Stimulated activated effector memory CD8-positive, alpha-beta T cell treated with anti-CD3 and anti-CD28 coated beads, Interleukin-12 subunit alpha, Interleukin-12 subunit beta, amount 100 ng/mL, for 72 hours (primary cell): ENCODE results near the gene FCN2.

Source experiments
- ATAC-seq: fragments of 150-1000 bp; cut with Tn5 transposase; 2 replicates; pipeline ENCODE4 v1.10.0; 2021
- DNase-seq, 2 donors: peaks; one replicate each; pipeline ENCODE4 v3.0.0; 2021 to 2022; ENCODE audit warnings: low spot score in 2 of 2
- H3K27ac Mint-ChIP-seq: one replicate; pipeline ENCODE4 v1.8.0; 2022; ENCODE audit warnings: mild to moderate bottlenecking, mixed read lengths
- H3K36me3 Mint-ChIP-seq: one replicate; pipeline ENCODE4 v1.8.0; 2022; ENCODE audit warnings: mild to moderate bottlenecking, mixed read lengths
- H3K4me1 Mint-ChIP-seq: one replicate; pipeline ENCODE4 v1.8.0; 2022; ENCODE audit warnings: mixed read lengths
- H3K4me3 Mint-ChIP-seq: one replicate; pipeline ENCODE4 v1.8.0; 2022; ENCODE audit warnings: mild to moderate bottlenecking, mixed read lengths
- H3K9me3 Mint-ChIP-seq: one replicate; pipeline ENCODE4 v1.8.0; 2022; ENCODE audit warnings: mixed read lengths

The FCN2 gene

DNA sequence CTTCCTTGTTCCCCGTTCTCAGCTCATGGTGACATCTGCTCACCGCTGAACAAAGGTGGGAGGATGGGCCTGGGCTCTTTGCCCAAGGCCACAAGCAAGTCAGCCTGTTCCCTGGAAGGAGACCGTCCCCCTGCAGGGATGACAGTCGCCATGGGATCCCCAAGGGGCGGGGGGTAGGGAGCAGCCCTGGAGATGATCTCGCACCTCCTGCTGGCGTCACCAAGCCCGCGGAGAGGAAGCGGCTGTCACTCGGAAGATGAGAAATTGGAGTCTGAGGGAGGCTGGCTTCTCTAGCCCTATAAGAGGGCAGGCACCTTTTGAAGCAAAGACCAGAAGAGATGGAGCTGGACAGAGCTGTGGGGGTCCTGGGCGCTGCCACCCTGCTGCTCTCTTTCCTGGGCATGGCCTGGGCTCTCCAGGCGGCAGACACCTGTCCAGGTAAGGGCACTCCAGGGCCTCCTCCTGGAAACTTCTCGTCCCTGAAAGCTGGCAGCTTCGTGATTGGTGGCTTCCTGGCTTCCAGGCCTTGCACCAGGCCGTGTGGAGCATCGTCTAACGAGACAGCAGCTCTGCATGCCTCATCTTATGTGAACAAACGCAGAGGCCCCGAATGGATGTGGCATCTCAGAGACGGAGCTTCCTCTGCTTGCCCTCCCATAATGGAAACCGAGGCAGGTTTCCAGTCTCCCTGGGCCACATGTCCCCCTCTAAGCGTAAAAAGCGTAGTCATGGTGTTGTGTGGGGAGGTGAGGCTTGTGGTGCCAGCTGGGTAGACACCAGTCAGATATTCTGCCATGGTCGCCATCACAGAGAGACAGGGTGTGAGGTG, at the start of gene FCN2:
FCN2 (plus strand) TSS at position 327 of the 829 bp plus-strand sequence; CDS start at position 339, 12 bp downstream.
- ATAC-seq (no peak), DNase-seq (peak in 1 of 2 donors; percentile 17)
- no peaks in the 10 kb centered on the region for H3K9me3 Mint-ChIP-seq
- no peak within 1 kb of the TSS for H3K27ac Mint-ChIP-seq
- H3K4me1 Mint-ChIP-seq = no peaks in the 10 kb centered on the region
- no peaks in the 10 kb centered on the region for H3K36me3 Mint-ChIP-seq
- no peak within 1 kb of the TSS for H3K4me3 Mint-ChIP-seq

DNA sequence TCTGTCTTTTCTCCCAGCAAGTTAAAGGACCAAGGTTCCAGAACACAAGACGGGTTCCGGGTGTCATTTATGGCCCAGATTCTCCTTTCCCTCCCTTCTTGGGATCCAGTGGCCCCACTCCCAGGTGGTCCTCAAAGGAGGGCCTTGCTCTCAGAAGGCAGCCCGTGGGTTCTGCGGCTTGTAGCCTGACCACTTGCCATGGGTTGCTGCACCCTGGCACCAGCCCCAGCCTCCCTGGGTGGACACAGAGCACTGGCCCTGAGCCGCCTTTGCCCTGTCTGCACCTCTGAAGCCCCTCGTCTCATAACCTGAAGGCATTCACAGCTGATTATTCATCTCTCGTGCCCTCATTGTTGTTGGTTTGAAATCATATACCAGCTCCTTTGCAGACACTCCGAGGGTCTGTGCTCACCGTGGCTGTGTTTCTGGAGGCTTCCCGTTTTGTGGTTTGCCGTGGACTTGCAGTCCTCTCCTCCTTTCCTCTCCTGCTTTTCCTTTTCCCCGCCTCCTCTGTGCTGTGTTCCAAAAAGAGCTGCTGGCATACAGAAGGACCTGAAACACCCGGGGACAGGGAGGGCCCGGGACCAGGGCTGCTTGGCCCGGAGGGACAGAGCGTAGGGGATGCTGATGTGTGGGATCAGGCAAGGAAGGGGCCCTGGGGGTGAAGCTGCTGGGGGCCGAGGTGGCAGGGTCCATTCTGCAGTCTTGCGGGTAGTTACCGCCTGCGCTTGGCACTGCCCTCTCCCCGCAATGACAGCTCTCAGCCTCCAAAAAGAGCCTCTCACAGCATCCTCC, 49.5 kb upstream of the FCN2 start:
- Mint-ChIP-seq H3K4me3 (no peak overlapping the region), H3K27ac (no peak overlapping the region), H3K9me3 (no peaks in the 10 kb centered on the region), H3K4me1 (no peaks in the 10 kb centered on the region), H3K36me3 (no peaks in the 10 kb centered on the region)
- DNase-seq = no peak
- no peak for ATAC-seq

DNA sequence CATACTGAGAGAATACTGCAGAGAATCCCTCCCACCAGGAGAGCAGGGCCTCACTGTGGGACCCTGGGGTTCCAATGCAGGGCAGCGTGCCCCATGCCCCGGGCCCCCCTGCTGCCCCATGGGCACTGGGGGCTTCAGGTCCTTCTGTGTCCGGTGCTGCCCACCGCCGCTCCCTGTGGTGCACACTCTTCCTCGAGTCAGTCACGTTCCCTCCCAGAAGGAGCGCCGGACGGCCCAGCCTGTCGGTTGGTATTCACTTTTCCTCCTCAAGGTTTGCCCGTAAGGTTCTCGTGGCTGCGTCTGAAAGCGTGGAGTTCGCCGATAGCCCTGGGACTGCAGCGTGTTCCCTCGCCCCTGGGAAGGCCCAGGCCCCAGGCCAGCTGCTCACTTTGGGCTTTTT, 48.1 kb upstream of the FCN2 start:
- Mint-ChIP-seq H3K4me3 (no peak overlapping the region), H3K27ac (no peak overlapping the region), H3K9me3 (no peaks in the 10 kb centered on the region), H3K36me3 (no peaks in the 10 kb centered on the region), H3K4me1 (no peaks in the 10 kb centered on the region)
- no peak for ATAC-seq
- DNase-seq = no peak

DNA sequence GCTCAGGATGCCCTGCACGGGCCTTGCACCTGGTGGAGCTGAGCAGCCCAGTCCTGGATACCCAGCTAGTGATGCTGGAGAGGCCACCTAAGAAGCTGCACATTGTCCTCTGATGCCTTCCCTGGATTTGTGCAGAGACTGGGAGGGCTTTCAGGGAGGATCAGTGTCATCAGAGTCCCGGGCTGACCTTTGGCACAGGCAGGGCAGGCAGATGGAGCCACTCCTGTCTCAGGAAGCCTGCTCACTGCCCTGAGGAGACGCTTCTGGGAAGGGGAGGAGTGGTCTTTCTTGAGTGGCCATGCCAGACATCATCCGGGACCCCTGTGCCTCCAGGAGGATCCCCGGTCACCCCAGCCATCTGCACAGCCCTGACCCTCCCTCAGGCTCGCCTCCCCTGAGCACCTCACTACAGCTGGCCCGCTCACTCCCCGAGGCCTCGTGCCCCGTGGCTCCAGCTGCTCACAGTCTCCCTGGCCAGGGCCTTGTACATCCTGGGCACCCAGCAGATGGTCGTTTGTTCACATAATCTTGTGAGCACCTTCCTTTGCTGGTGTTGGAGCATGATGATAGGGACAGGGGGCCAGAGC, 47.2 kb upstream of the FCN2 start:
- no peak for DNase-seq
- Mint-ChIP-seq H3K9me3 (no peaks in the 10 kb centered on the region), H3K4me3 (no peak overlapping the region), H3K27ac (no peak overlapping the region), H3K36me3 (no peaks in the 10 kb centered on the region), H3K4me1 (no peaks in the 10 kb centered on the region)
- ATAC-seq = no peak

DNA sequence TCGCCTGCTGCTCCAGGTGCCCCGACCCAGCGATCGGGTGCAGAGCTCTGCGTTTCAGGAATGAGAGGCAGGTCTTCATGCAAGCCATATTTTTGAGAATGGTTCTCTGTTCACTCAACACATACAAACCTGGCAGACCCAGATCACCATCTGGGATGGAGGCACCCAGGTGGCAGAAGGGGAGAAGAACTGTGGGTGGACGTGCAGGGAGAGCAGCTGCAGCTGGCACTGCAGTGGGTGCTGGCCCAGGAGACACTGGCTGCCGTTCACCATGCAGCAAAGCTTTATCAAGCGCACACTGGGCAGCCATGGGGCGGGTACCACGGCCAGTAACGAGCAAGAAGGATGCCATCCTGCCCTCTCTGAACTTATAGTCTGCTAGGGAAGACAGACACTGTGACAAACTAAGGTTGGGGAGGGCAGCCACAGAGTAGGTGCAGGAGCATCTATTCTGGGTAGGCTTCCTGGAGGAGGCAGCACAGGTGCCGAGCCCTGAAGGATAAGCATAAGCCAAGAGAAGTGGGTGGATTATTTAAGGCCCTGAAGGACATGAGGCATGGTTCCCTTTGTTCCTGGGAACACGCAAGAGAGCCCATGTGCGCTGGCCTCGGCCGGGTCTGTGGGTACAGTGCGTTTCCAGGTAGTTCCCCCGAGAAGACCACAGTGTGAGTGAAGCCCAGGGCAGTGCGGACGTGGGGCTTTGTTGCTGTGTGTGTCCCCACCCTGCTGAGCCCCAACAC, 46.2 kb upstream of the FCN2 start:
- no peak overlapping the region for H3K4me3 Mint-ChIP-seq
- no peaks in the 10 kb centered on the region for H3K9me3 Mint-ChIP-seq
- DNase-seq (no peak), ATAC-seq (no peak)
- no peaks in the 10 kb centered on the region for H3K36me3 Mint-ChIP-seq
- H3K27ac Mint-ChIP-seq = no peak overlapping the region
- H3K4me1 Mint-ChIP-seq = no peaks in the 10 kb centered on the region

DNA sequence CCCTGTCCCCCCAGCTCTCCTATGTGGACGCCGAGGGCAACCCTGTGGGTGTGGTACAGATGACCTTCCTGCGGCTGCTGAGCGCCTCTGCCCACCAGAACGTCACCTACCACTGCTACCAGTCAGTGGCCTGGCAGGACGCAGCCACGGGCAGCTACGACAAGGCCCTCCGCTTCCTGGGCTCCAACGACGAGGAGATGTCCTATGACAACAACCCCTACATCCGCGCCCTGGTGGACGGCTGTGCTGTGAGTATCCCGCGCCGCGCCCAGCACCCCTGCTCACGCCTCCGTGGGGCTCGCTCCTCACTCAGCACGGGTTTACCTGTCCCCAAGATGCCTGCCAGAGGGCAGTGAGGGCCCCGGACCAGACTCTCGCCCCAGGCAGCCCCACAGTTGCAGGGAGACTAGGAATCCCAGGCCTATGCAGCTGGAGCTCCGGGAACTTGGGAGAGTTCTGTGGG, 45.6 kb upstream of the FCN2 start:
- ATAC-seq (no peak), DNase-seq (no peak)
- Mint-ChIP-seq H3K4me3 (no peak overlapping the region), H3K9me3 (no peaks in the 10 kb centered on the region), H3K36me3 (no peaks in the 10 kb centered on the region), H3K4me1 (no peaks in the 10 kb centered on the region), H3K27ac (no peak overlapping the region)

DNA sequence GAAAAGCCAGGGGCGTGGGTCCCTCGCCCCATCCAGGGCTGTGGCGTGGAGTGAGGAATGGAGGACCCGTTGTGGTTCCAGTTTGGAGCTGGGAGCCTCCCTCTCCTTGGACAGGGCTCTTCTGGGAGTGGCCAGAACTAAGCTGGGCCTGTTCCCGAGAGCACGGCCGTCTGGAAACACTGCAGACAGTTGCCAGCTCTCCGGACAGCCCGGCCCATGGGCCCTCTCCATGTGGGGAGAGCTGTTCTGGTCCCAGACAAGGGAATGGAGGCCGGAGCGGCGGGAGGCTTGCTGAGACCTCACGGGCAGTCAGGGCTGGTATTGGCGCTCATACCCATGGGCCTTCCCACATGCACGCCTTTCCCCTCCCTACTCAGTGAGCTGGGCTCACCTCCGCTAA, 45.2 kb upstream of the FCN2 start:
- no peaks in the 10 kb centered on the region for H3K9me3 Mint-ChIP-seq
- DNase-seq (no peak), ATAC-seq (no peak)
- no peak overlapping the region for H3K4me3 Mint-ChIP-seq
- H3K27ac Mint-ChIP-seq = no peak overlapping the region
- H3K4me1 Mint-ChIP-seq = no peaks in the 10 kb centered on the region
- H3K36me3 Mint-ChIP-seq = no peaks in the 10 kb centered on the region

DNA sequence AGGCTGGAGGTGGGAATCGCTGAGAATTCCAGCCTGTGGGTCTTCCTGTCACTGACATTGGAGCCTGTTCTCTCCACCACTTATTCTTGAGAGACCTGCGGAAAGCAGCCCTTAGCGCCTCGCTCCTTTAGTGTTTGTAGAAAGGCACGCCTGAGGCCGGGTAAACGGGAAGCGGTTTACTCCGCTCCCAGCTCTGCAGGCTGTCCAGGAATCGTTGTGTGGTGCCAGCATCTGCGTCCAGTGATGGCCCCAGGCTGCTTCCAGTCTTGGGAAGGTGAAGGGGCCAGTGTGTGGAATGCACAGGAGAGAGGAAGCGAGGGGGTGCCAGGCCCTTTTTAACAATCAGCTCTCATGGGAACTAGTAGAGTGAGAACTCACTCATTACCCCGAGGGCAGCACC, 44.6 kb upstream of the FCN2 start:
- H3K4me3 Mint-ChIP-seq = no peak overlapping the region
- no peak for DNase-seq
- H3K27ac Mint-ChIP-seq = no peak overlapping the region
- H3K36me3 Mint-ChIP-seq = no peaks in the 10 kb centered on the region
- no peaks in the 10 kb centered on the region for H3K4me1 Mint-ChIP-seq
- no peaks in the 10 kb centered on the region for H3K9me3 Mint-ChIP-seq
- no peak for ATAC-seq

DNA sequence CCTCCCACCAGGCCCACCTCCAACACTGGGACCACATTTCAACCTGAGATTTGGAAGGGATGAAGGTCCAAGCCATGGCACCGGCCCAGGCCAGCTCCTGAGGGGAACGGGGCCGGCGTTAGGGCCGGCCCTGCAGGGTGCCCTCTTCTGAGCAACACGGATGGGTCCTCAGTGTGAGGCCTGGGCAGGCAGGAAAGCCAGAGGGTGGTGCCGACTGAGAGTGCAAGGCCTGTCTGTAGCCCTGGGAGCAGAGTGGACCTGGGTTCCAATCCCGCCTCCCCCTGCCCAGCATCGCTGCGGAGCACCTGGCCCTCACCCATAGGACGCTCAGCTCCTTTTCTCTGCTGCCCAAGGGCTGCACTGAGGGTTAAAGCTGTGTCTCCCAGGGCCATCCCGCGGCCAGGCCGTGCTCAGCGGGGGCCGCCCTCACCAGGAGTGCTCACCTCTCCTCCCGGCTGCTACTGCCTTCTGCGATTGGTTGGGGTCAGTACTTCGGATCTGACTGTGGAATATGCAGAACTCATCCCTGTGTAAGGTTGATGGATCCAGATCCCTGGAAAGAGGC, 44.1 kb upstream of the FCN2 start:
- H3K4me1 Mint-ChIP-seq = no peaks in the 10 kb centered on the region
- ATAC-seq (peak; percentile 9), DNase-seq (no peak)
- H3K36me3 Mint-ChIP-seq = no peaks in the 10 kb centered on the region
- no peaks in the 10 kb centered on the region for H3K9me3 Mint-ChIP-seq
- H3K27ac Mint-ChIP-seq = no peak overlapping the region
- H3K4me3 Mint-ChIP-seq = no peak overlapping the region

DNA sequence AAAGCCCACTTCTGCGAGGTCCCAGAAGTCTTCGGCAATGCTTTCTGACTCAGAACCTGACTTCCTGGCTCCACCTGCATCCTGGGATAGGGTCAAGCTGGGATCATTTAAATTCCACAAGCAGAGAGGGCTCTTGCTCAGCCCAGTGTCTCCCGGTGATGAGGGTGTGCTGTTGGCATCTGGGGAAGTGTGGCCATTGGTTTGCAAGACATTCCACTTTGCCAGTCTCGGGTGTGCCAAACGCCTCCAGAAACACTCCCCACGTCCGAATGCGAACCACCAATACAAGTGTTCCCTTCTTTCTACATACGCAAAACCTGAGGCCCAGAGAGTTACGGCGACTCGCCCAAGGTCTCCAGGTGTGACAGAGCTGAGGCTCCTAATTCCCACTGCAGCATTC, 43.1 kb upstream of the FCN2 start:
- no peak for ATAC-seq
- Mint-ChIP-seq H3K27ac (no peak overlapping the region), H3K4me1 (no peaks in the 10 kb centered on the region)

DNA sequence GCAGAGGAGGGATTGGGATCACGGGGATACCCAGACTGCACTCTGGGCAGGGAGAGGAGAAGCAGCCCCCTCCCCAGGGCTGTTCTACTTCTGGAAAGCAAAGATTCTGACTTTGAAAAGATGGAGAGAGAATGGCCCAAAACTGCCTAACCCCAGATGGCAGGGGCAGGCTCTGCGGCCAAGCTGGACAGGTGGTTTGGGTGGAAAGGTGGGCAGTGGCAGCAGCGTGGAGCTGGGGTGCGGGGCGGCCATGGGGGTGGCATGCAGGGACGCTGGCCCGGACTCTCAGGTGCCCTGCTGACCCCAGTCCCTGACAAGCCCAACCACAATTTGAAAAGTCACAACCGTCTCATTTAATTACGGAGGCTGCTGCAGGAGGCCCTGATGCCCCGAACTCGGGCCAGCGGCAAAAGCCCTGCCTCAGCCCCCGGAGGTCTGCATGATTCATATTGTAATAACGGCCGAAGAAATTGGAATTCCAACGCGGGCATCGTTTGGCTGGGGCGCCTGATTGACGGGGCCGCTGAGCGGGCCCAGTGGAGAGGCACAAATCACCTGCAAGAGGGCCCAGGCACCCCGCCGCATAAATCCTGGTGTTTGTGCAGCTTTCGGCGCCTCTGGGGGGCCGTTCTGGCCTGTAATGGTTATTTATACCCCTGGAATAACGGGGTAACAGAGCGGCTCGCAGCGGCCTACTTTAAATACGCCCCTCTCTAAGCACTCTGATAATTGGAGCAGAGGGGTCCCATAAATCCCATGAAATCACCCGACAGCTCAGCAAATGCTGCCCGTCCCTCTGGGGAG, 41.8 kb upstream of the FCN2 start:
- Mint-ChIP-seq H3K27ac (no peak overlapping the region), H3K9me3 (no peaks in the 10 kb centered on the region), H3K36me3 (peaks cover 9% of the 10 kb centered on the region), H3K4me3 (no peak overlapping the region), H3K4me1 (no peaks in the 10 kb centered on the region)
- ATAC-seq (no peak), DNase-seq (no peak)

More for the DNA sequence above, 43.1 kb upstream of the FCN2 start:
- no peak for DNase-seq
- Mint-ChIP-seq H3K4me3 (no peak overlapping the region), H3K36me3 (no peaks in the 10 kb centered on the region), H3K9me3 (no peaks in the 10 kb centered on the region)

DNA sequence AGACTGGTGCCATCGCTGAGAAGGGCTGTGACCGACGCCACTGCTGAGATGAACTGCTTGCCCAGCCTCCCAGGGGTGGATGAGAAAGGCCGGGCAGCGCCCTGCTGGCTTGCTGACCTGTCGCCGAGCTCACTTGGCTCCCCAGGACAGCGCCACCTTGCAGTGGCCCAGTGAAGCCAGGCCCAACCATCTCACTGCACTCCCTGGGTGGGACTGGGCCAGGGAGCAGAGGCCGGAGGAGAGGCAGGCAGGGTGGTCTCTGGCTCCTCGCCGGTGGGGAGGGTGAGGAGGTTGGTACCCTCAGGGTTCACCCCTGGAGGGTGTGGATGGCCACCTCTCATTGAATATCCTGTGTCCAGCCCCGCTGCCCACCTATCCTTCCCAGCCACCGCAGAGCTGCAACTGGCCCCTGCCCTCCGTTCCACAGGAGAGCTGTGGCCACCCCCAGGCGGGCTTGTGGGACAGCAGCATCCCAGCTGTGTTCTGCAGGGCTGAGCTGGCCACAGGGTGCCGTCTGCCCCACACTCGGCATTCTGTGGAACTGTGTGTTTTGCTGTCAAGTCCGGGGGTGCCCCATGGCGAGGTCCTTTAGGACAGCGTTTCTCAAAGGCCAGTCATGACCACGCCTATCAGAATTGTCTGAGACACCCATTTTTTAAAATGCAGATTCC, 41.0 kb upstream of the FCN2 start:
- Mint-ChIP-seq H3K27ac (no peak overlapping the region), H3K36me3 (peaks cover 9% of the 10 kb centered on the region), H3K9me3 (no peaks in the 10 kb centered on the region), H3K4me1 (no peaks in the 10 kb centered on the region), H3K4me3 (no peak overlapping the region)
- ATAC-seq = no peak
- no peak for DNase-seq

DNA sequence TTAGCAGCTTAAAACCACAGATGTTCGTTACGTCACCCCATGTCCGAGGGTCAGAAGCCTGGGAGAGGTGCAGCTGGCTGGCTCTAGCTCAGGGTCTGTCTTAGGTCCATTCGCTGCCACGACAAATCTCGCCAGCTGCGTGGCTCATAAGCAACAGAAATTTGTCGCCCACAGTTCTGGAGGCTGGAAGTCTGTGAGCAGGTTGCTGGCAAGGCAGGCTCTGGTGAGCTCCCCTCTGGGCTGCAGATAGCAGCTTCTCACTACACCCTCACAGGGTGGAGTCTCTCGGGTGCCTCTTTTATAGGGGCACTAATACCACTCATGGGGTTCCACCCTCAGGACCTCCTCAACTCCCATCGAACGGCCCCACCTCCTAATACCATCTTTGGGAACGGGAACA, 40.1 kb upstream of the FCN2 start:
- Mint-ChIP-seq H3K9me3 (no peaks in the 10 kb centered on the region), H3K4me3 (no peak overlapping the region), H3K36me3 (peaks cover 9% of the 10 kb centered on the region), H3K27ac (no peak overlapping the region), H3K4me1 (no peaks in the 10 kb centered on the region)
- ATAC-seq (no peak), DNase-seq (no peak)
